ENCODE data around the gene ADAM12. TPM values are rescaled to one million over a fixed set of nuclear protein-coding genes. Genes with fewer than 3 reads are reported as not detected.

ADAM12 gene
- total RNA-seq, 1 experiment from 2014 or later, result 0.24 TPM

DNA sequence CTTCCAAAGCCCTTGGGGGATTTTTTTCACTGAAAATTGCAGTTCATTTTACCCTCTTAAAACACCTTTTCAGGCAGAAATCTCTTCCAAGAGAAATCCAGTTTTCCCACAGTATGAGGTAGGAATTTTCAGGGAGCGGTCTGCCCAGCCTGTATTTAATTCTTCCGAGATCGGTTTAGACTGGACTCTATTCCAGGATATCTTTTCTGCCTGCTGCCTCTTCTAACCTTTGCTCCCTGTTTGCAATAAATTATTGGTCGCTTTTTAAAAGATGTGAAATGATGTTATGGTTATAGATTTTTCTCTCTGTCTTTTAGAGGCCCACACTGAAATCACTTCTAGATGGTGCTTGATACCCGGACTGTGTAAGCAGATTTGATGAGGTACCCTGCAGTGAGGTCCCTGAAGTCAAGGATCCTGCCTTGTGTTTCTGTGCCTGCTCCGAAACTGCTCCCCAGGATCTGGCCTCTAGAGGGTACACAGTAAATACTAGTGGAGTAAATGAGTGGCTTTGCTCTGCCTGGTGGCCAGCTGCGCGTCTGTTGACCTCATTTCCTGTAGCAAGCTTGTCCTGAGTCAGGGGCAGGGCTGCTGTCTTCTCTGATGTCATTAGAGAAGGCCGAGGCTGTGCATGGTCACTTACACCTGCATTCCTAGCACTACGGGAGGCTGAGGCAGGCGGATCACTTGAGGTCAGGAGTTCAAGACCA is 300.3 kb downstream of the ADAM12 start:
- Histone ChIP-seq H3K27me3 (ENCODE audit: insufficient read depth, low read length) (no peaks in the 10 kb centered on the region), H2BK5ac (ENCODE audit: insufficient read length, low read length) (no peak overlapping the region), H4K91ac (ENCODE audit: insufficient read length, low read depth, low read length) (no peak overlapping the region), H3K56ac (ENCODE audit: insufficient read length, low read depth, low read length) (no peak overlapping the region), H2BK12ac (ENCODE audit: insufficient read length, low read depth, low read length) (no peak overlapping the region), H3K18ac (ENCODE audit: insufficient read length, low read depth, low read length) (no peak overlapping the region), H4K20me1 (ENCODE audit: control insufficient read depth, insufficient read depth, insufficient read length) (no peaks in the 10 kb centered on the region), H3K4ac (ENCODE audit: low read depth, low read length) (no peak overlapping the region), H2AFZ (ENCODE audit: low read length) (no peak overlapping the region), H3K9me3 (ENCODE audit: control insufficient read depth, low read depth, low read length) (no peaks in the 10 kb centered on the region), H4K5ac (ENCODE audit: insufficient read length, low read depth, low read length) (no peak overlapping the region), H3K27ac (ENCODE audit: insufficient read length, low read depth, low read length) (no peak overlapping the region), H2AK5ac (ENCODE audit: insufficient read length, low read length) (no peak overlapping the region), H3T11ph (ENCODE audit: low read length) (no peak overlapping the region), H3K23ac (ENCODE audit: insufficient read length, low read depth, low read length) (no peak overlapping the region), H3K4me2 (ENCODE audit: insufficient read depth, insufficient read length, low read length) (no peak overlapping the region), H3K9ac (ENCODE audit: extremely low read depth, insufficient read length, low read length) (no peak overlapping the region), H3K23me2 (ENCODE audit: insufficient read length, low read depth, low read length, poor library complexity, severe bottlenecking) (no peaks in the 10 kb centered on the region), H3K79me2 (ENCODE audit: insufficient read depth, low read length) (no peaks in the 10 kb centered on the region), H3K4me1 (ENCODE audit: insufficient read depth, low read length) (no peaks in the 10 kb centered on the region), H2BK120ac (ENCODE audit: low read depth, low read length, poor library complexity, severe bottlenecking) (no peak overlapping the region), H3K79me1 (ENCODE audit: insufficient read depth, low read depth, low read length, poor library complexity, severe bottlenecking) (no peaks in the 10 kb centered on the region), H4K8ac (replicated peaks; ENCODE audit: insufficient read length, low read depth, low read length) (no peak overlapping the region), H3K14ac (ENCODE audit: insufficient read depth, low read length) (no peak overlapping the region), H2BK20ac (ENCODE audit: low read depth, low read length, poor library complexity, severe bottlenecking) (no peak overlapping the region), H2BK15ac (ENCODE audit: low read depth, low read length) (no peak overlapping the region)
- H3K36me3 Mint-ChIP-seq (ENCODE audit: insufficient read depth in 1 of 3, low read depth in 3 of 3), result no peaks in the 10 kb centered on the region
- no peak overlapping the region for H3K27ac Mint-ChIP-seq
- H3K27me3 Mint-ChIP-seq (ENCODE audit: low read depth), result peaks cover under 1% of the 10 kb centered on the region; the same call in 1 of the 2 replicates
- WGBS (ENCODE audit: extremely low coverage, insufficient read length, low lambda C conversion rate), result no CpG with 5 or more reads among the region's 11 CpGs
- no peaks in the 10 kb centered on the region for H3K9me3 Mint-ChIP-seq
- peaks cover 0 to 6% of the 10 kb centered on the region in 2 experiments; a peak in 1 of 4 replicates for H3K4me1 Mint-ChIP-seq
- no peak overlapping the region for H3K4me3 Mint-ChIP-seq
- TF ChIP-seq, protein P1, sequence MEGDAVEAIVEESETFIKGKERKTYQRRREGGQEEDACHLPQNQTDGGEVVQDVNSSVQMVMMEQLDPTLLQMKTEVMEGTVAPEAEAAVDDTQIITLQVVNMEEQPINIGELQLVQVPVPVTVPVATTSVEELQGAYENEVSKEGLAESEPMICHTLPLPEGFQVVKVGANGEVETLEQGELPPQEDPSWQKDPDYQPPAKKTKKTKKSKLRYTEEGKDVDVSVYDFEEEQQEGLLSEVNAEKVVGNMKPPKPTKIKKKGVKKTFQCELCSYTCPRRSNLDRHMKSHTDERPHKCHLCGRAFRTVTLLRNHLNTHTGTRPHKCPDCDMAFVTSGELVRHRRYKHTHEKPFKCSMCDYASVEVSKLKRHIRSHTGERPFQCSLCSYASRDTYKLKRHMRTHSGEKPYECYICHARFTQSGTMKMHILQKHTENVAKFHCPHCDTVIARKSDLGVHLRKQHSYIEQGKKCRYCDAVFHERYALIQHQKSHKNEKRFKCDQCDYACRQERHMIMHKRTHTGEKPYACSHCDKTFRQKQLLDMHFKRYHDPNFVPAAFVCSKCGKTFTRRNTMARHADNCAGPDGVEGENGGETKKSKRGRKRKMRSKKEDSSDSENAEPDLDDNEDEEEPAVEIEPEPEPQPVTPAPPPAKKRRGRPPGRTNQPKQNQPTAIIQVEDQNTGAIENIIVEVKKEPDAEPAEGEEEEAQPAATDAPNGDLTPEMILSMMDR (conservative IDR thresholded peaks at IDR 0.05), result no peak; the same call in 2 of the 3 replicates
- DNase-seq, result peak; percentile 37

All from H9 (cell line).